Activated CD8-positive, alpha-beta memory T cell treated with anti-CD3 and anti-CD28 coated beads for 48 hours (primary cell): ENCODE measurements around the gene CAMSAP3.
"Not testable (repeated sequence)": the region's sequence is repeated elsewhere in the genome, so short reads cannot be mapped to it uniquely, and the experiment has no call there.

Experiments used
- DNase-seq, 3 experiments: peaks; one replicate each; pipeline ENCODE4 v3.0.0-alpha.2; 2020; ENCODE audit warnings: low read depth in 2 of 3, low spot score in 2 of 3

The CAMSAP3 gene

GRCh38 chr19:7631577-7631976, 35.9 kb downstream of the CAMSAP3 start:
- DNase-seq = no peak

- no peak for DNase-seq
Observed at GRCh38 chr19:7632340-7633203, 36.9 kb downstream of the CAMSAP3 start.

GRCh38 chr19:7633698-7634097, 38.0 kb downstream of the CAMSAP3 start, which contains the start of gene PCP2:
Gene PCP2, minus strand, starts transcription at chr19:7633719. Its CDS starts 262 bp downstream, at chr19:7633457.
- DNase-seq = no peak

DNA sequence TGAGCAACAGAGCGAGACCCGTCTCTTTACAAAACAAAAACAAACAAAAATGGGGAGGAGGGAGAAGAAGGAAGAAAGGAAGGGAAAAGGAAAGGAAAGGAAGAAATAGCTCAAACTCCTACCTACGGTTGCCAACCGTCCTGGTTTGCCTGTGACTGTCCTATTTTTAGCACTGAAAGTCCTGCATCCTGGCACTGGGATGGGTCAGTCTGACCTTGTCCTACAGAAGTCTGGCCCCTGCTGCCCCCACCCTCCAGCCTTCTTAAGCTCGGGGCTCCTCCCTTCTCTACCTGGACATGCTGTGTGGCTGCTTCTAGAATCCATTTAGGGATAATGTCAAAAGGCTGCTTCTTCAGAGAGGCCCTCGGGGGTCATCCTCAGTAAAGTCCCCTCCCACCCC, 40.0 kb downstream of the CAMSAP3 start:
- no peak for DNase-seq

DNA sequence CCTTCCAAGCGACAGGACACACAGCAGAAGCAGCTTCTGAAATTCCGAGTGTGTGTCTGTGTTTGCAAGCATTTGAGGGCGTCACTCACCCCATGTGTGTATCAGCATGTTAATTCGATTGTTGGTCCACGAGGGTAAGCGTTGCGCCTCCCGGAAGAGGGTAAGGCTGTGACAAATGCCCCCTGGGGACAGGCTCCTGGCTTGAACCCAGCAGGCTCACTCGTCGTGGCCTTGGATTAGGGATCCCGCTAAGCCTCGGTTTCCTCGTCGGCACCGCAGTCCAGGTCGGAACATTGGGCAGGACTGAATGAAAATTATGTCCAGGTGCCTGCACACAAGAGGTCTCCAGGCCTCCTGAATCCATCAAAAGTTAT, 40.6 kb downstream of the CAMSAP3 start:
- DNase-seq = no peak

- peak; percentile 83 to 89 (median 84) for DNase-seq
Observed at GRCh38 chr19:7636691-7637373, 41.2 kb downstream of the CAMSAP3 start, which contains the start of gene STXBP2. Gene STXBP2, plus strand, starts transcription at chr19:7637110. Its CDS starts 40 bp downstream, at chr19:7637150.

GRCh38 chr19:7637374-7638256, 42.0 kb downstream of the CAMSAP3 start:
- no peak for DNase-seq

DNA sequence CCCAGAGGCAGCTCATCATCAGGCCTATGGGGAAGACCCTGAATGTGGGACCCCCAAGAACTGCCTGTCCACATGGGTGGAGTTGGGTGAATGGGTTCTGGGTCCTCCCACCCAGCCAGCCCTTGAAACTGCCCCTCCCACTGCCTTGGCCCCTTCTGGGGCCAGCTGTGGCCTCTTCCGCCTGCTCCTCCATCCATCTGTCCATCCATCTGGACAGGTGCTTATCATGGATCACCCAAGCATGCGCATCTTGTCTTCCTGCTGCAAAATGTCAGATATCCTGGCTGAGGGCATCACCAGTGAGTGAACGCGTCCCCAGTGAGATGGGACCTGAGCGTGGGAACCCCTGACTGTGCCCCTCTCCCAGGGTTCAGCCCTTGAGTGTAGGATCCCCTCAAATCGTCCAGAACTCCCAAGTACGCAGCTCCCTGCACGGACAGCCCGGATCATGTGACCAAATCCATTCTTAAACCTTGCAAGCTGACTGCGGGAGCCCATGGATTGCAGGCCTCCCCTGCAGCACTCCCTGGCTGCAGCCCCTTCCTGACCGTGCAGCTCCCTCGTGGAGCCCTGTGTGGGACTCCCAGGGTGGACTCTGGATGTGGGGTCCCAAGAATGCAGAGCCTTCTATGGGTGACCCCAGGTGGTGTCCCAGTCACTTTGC, 43.3 kb downstream of the CAMSAP3 start:
- no peak for DNase-seq

DNA sequence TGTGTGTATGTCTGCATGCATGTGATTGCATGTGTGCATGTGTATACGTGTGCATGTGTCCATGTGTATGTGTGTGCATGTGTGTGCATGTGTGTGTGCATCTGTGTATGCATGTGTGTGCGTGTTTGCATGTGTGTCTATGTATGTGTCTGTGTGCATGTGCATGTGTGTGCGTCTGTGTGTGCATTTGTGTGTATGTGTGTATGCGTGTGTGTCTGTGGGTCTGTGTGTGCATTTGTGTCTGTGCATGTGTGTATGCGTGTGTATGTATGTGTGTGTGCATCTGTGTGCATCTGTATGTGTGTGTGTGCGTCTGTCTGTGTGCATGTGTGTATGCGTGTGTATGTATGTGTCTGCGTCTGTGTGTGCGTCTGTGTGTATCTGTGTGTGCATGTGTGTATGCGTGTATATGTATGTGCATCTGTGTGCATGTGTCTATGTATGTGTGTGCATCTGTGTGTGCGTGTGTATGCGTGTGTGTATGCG, 44.2 kb downstream of the CAMSAP3 start:
- no peak for DNase-seq

GRCh38 chr19:7640803-7641202, 45.1 kb downstream of the CAMSAP3 start:
- DNase-seq = no peak

DNA sequence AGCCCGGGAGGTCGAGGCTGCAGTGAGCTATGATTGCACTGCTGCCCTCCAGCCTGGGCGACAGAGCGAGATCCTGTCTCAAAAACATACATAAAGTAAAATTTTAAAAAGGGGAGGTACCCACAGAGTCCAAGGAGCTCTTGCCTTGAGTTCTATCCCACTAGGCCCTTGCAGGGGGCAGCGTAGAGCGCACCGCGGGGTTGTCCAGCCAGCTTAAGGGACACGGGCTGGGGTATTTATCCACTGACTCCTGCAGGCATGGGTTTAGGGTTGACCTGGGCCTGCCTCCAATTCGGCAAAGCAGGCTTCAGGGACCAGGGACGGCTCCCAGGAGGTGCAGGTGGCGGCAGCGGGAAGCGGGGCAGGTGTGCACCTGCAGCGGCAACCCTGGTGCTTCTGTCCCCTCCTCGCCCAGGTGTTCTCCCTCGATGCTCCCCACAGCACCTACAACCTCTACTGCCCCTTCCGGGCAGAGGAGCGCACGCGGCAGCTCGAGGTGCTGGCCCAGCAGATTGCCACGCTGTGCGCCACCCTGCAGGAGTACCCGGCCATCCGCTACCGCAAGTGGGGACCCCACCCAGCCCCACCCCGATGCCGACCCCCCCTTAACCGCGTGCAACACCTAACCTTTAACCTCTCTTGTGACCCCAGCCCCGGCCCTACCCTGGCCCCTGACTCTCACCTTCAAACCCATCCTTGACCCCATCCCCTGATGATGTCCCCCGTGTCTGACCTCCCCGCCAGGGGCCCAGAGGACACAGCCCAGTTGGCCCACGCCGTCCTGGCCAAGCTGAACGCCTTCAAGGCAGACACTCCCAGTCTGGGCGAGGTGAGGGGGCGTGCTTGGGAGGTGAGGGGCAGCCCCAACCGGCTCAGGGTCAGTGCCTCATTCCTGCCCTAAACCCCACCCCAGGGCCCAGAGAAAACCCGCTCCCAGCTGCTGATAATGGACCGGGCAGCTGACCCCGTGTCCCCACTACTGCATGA, 45.9 kb downstream of the CAMSAP3 start:
- no peak for DNase-seq

DNA sequence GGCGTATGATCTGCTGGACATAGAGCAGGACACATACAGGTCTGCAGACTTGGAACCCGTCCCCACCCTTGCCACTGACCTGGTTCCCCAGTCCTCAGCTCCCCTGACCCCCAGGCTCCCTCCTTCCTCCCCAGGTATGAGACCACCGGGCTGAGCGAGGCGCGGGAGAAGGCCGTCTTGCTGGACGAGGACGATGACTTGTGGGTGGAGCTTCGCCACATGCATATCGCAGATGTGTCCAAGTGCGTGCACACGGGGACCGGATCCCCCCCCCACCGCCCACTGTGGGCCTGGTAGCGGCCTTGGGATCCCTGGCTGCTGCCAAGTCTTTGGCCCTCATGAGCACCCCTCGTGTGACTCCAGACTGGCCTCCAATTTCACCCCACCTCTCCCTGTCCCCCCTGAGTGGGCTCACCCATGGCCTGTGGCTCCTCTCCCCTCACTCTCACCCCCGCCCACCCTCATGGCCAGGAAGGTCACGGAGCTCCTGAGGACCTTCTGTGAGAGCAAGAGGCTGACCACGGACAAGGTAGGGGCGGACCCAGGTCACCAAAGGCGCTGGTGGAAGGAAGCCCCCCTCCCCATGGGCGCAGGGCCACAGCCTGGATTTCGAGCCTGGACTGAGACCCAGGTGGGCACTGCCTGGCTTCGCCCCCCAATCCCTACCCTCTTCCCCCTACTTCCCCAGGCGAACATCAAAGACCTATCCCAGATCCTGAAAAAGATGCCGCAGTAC, 46.8 kb downstream of the CAMSAP3 start:
- DNase-seq = no peak

- DNase-seq = no peak
Observed at GRCh38 chr19:7643031-7643415, 47.4 kb downstream of the CAMSAP3 start.

DNA sequence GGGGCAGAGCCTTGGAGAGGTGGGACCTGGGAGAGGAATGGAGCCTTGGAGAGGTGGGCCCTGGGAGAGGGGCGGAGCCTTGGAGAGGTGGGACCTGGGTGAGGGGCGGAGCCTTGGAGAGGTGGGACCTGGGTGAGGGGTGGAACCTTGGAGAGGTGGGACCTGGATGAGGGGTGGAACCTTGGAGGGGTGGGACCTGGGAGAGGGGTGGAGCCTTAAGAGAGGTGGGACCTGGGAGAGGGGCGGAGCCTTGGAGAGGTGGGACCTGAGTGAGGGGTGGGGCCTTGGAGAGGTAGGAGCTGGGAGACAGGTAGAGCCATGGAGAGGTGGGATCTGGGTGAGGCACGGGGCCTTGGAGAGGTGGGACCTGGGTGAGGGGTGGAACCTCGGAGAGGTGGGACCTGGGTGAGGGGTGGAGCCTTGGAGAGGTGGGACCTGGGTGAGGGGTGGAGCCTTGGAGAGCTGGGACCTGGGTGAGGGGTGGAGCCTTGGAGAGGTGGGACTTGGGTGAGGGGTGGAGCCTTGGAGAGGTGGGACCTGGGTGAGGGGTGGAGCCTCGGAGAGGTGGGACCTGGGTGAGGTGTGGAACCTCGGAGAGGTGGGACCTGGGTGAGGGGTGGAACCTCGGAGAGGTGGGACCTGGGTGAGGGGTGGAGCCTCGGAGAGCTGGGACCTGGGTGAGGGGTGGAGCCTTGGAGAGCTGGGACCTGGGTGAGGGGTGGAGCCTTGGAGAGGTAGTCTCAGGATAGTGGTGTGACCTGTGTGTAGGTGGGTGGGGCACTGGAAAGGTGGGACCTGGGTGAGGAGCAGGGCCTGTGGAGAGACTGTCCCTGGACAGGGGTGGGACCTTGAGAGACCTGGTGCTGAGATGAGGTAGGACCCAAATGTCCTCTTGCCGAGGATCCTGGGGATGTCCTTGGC, 48.2 kb downstream of the CAMSAP3 start:
- not testable (repeated sequence) for DNase-seq

DNA sequence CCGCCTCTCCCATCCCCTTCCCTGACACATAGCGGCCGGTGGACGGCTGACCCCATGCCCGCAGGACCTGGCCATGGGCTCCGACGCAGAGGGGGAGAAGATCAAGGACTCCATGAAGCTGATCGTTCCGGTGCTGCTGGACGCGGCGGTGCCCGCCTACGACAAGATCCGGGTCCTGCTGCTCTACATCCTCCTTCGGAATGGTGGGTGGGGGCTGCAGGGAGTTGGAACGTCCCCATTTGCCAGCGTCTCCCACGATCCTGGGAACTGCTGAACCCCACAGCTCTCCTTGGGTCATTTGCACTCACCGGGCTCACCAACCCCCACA, 48.9 kb downstream of the CAMSAP3 start:
- DNase-seq = no peak

- DNase-seq = no peak
Observed at GRCh38 chr19:7645163-7645562, 49.5 kb downstream of the CAMSAP3 start.

GRCh38 chr19:7645656-7646425, 50.2 kb downstream of the CAMSAP3 start:
- no peak for DNase-seq
